CMK (cell line): ENCODE measurements around the gene EIF1AD.
"Not testable (repeated sequence)": the region's sequence is repeated elsewhere in the genome, so short reads cannot be mapped to it uniquely, and the experiment has no call there.

ENCODE experiments used
- DNase-seq: peaks from one replicate; pipeline ENCODE4 v3.0.0-alpha.2; 2010; ENCODE audit warnings: low read depth

The EIF1AD gene

DNA sequence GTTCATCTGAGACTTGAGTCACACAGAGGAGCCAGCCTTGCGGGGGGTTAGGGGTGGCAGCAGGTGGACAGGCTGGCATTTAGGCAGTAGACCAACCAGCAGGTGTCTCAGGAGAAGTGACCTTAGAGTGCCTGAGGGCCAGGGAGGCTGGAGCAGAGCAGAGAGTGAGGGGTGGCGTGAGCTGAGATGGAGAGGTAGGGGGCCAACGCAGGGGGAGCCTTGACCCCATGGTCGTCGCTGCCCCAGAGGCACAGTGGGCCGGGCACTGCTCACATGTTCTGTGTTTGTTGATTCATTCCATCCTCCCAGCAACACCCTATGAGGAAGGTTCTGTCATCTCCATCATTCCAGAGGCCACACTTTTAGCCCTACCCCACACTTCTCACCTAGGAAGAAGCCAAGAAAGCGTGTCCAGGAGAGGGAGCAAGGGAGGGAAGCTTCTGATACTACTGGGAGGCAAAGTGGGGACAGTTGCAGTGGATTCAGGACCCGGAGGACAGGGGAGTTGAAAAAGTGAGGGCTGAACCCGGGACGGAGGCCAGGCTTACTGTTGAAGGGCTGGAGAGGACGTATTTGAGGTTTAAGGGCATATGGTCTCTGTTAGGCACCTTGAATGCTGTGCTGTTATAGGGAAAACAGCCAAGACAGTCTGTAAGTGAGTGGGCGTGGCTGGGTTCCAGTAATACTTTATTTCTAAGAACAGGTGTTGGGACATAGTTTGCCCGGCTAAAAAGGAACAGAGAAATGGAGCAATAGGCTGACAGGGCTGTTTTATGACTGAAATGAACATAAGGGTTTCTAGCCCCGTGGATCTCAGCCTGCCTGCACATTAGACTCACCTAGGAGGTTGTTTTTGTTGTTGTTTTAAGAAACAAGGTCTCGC, 33.1 kb downstream of the EIF1AD start:
- DNase-seq: no peak

DNA sequence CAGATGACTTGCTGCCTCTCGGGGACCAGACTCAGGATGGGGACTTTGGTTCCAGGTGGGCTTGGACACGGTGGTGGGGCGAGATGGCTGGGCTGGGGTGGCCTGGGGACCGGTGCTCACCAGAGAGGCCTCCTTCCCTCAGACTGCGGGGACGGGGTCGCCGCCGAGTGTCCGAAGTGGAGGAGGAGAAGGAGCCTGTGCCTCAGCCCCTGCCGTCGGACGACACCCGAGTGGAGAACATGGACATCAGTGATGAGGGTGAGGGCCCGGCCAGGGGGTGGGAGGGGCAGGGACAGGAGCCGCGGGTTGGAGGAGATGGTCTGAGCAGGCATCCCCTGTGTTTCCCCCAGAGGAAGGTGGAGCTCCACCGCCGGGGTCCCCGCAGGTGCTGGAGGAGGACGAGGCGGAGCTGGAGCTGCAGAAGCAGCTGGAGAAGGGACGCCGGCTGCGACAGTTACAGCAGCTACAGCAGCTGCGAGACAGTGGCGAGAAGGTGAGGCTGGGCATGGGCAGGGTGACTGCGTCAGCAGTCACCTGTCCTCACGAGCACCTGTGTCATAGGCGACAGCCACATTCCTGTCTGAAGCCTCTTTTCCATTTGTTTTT, 34.5 kb downstream of the EIF1AD start:
- DNase-seq: no peak

DNA sequence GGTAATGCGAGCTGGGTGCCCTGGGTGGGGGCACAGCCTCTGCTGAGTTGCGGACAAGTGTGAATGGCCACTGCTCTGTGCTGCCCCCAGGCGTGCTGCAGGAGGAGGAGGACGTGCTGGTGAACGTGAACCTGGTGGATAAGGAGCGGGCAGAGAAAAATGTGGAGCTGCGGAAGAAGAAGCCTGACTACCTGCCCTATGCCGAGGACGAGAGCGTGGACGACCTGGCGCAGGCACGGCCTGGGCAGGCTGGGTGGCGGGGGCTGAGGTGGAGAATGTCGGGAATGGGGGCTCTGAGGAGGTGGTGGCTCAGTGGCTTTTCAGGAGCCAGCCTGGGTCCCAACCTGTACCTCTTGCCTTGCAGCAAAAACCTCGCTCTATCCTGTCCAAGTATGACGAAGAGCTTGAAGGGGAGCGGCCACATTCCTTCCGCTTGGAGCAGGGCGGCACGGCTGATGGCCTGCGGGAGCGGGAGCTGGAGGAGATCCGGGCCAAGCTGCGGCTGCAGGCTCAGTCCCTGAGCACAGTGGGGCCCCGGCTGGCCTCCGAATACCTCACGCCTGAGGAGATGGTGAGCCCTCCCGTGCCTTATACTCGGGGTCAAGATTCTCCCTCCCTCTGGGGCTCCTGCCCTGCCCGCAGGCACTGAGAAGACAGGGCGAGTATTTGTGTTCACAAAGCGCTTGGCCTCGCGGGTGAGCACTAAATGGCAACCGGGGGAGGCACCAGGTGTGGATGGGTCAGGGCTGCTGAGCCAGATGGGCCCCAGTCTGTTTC, 35.8 kb downstream of the EIF1AD start:
- no peak for DNase-seq

DNA sequence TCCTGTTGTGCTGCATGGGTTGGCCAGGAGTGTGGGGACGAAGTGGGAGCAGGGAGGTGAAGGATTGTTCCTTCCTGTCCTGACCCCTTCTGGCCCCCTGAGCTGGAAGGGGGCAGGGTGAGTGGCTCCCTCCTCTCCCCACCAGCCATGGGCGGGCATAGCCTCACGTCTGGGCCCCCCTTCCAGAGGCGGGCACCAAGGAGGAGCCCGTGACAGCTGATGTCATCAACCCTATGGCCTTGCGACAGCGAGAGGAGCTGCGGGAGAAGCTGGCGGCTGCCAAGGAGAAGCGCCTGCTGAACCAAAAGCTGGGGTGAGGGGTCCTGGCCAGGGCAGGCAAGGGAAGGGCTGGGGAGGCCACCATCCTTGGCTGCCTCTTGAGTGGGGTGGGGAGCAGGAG, 37.1 kb downstream of the EIF1AD start:
- DNase-seq: no peak

DNA sequence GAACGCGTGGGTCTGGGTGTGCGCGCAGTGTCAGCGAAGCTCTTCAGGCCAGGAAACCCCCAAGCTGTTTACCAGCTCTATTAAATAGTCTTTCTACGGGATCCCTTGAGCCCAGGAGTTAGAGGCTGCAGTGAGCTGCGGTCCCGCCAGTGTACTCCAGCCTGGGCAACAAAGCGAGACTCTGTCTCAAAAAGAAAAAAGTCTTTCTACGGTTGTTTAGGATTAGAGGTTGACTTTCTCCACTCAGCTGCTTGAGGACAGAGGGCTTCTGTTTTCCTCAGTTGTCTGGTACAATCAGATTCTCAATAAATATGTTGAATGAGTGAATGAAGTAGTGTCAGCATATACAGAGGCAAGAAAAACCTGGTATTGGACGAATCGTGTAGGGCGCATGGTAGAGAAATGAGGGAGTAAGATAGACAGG, 39.8 kb downstream of the EIF1AD start:
- DNase-seq: no peak

DNA sequence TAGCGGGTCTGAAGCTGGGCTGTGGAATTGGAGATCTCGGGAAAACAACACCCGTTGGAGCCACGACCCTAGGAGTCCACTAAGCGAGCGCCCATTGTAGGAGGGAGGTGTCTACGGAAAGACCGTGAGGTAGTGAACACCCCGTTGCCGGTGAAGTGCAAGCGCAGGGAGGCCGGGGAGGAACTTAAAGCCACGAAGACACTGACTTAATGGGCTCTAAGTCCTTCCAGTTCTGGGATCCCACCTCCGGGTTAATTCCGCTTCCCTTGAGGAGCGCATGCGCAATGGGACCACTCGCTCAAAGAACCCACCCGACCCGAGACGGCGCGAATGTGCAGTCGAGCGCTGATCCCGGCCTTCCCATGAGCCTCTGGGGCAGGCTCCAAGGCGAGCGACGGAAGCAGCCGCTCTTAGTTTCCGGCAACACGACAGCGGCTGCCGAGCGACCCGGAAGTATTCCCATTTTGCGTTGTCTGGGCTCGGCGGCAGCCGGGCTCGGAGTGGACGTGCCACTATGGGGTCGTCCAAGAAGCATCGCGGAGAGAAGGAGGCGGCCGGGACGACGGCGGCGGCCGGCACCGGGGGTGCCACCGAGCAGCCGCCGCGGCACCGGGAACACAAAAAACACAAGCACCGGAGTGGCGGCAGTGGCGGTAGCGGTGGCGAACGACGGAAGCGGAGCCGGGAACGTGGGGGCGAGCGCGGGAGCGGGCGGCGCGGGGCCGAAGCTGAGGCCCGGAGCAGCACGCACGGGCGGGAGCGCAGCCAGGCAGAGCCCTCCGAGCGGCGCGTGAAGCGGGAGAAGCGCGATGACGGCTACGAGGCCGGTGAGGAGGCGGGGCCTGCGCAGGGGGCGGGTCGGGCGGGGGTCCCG, 40.5 kb downstream of the EIF1AD start, which contains the start of gene SART1:
SART1 (plus strand) TSS at position 468 of the 874 bp plus-strand sequence; CDS start at position 515, 47 bp downstream.
- peak; percentile 97 for DNase-seq

DNA sequence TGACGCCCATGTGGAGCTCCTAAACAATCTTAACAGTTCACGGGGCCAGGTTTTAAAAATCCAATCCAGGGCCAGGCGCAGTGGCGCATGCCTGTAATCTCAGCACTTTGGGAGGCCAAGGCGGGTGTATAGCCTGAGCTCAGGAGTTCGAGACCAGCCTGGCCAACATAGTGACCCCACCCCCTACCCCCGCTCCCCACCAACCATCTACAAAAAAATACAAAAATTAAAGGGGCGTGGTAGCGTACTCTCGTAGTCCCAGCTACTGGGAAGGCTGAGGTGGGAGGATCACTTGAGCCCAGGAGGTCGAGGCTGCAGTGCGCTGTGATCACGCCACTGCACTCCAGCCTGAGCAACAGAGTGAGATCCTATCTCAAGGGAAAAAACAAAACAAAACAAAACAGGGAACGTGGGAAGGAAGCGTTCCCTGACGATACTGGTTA, 41.1 kb downstream of the EIF1AD start:
- peak; percentile 55 for DNase-seq

DNA sequence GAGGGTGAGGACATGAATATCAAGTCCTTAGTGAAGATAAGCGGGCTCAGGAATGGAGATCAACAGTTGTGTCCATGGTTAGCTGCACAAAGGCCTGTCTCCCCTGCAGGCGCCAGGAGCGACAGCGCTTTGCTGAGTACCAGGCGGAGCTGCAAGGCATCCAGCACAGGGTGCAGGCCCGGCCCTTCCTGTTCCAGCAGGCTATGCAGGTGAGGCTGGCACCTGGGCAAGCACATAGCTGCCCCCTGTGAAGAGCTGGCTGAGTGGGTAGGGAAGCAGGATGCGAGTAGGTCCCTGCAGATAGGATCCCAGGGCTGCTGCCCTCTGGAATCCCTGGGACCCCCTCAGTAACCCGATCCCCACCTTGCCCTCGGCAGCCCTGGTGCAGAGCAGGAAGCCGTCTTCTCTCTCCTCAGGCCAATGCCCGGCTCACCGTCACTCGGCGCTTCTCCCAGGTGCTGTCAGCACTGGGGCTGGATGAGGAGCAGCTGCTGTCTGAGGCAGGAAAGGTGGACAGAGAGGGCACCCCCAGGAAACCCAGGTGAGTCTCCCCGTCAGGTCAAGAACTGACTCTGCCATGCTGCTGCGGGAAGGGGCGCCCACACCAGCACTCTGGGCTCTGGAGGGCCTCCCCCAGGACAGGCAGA, 43.1 kb downstream of the EIF1AD start:
- no peak for DNase-seq

DNA sequence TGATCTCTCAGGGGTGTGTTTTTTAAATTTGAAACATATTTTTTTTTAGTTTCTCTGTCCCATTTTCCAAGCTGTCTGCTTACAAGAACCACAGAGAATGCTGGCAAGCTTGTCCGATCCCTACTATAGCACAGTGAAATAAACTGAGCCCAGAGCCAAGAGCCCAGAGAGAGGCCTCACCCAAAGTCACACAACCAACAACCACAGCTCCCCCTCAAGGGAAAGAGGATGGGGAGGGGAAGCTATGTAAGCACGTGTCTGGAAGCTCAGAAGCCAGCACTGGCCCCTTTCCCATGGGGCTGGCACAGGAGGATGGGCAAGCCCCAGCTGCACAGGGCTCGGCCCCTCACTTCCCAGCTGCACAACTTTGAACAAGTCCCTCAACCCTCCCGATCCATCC, 43.7 kb downstream of the EIF1AD start:
- DNase-seq: peak; percentile 33

DNA sequence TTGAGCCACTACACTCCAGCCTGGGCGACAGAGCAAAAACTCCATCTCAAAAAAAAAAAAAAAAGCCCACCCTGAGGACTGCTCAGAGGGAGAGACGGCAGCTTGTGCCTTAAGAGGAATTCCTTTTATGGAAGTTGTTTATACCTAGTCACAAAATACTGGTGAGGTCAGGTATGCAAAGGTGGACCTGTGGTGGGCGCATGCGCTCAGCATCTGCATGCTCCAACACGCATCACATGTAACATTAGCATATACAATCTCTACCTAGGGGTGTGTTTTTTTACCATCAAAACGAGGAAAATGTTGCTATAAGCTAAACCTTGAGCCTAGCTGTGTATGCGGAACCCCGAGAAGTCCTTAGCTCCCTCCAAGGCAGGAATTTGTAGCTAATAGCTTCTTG, 47.2 kb downstream of the EIF1AD start:
- no peak for DNase-seq

DNA sequence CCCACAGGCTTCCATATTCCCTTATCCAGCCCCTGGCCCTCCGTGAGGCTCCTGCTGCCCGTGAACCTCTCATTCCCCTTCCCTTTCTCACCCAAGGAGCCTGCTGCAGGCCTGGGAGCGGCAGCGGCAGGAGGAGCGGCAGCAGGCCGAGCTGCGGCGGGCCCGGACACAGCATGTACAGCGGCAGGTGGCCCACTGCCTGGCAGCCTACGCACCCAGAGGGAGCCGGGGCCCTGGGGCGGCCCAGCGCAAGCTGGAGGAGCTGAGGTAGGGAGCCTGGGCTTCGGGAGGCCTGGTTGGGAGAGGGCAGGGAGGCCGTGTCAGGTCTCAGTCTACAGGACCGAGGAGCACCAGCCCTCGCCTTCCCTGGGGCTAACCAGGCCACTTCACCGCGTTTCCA, 48.5 kb downstream of the EIF1AD start:
- no peak for DNase-seq

DNA sequence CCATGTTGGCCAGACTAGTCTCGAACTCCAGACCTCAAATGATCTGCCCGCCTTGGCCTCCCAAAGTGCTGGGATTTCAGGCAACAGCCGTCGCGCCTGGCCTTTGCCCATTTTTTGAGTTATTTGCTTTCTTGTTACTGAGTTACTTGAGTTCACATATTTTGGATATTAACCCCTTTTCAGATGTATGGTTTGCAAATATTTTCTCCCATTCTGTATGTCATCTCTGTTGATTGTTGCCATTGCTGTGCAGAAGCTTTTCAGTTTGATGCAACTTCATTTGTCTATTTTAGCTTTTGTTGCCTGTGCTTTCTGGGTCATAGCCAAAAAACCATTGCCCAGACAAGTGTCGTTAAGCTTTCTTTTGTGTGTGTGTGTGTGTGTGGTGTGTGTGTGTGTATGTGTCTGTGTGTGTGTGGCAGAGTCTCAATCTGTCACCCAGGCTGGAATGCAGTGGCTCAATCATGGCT, 49.9 kb downstream of the EIF1AD start:
- no peak for DNase-seq

DNA sequence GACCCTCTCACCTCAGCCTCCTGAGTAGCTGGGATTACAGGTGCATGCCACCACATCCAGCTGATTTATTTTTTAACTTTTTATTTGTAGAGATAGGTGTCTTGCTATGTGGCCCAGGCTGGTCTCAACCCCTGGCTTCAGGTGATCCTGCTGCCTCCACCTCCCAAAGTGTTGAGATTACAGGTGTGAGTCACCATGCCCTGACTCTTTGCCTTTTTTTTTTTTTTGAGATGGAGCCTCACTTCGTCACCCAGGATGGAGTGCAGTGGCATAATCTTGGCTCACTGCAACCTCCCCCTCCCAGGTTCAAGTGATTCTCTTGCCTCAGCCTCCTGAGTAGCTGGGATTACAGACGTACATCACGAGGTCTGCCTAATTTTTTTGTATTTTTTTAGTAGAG, 50.3 kb downstream of the EIF1AD start:
- DNase-seq: not testable (repeated sequence)

DNA sequence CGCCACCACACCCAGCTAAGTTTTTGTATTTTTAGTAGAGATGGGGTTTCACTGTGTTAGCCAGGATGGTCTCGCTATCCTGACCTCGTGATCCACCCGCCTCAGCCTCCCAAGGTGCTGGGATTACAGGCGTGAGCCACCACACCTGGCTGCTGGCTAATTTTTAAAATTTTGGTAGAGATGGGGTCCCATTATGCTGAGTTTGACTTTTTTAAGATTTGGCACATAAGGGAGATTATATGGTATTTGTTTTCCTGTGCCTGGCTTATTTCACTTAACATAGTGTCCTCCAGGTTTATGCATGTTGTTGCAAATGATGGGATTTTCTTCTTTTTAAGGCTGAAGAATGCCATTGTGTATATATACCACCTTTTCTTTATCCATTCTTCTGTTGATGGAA, 51.2 kb downstream of the EIF1AD start:
- DNase-seq: not testable (repeated sequence)

DNA sequence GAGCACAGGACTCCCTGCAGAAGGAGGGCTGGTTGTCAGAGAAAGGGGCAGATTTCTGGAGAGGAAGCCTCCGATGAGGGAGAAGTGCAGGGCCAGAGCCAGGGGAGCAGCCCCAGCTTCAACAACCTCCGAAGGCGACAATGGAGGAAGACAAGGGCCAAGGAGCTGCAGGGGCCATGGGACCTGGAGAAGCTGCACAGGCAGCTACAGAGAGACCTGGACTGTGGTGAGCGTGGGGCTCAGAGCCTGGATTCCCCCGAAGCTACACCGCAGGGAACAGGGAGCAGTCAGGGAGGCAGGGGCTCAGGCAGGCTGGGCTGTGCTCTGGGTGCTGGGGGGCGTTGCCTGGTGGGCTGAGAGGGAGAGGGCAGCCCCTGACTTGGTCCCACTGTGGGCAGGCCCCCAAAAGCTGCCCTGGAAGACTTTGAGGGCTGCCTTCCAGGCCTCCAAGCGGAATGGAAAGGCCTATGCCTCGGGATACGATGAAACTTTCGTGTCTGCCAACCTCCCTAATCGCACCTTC, 54.3 kb downstream of the EIF1AD start:
- no peak for DNase-seq

DNA sequence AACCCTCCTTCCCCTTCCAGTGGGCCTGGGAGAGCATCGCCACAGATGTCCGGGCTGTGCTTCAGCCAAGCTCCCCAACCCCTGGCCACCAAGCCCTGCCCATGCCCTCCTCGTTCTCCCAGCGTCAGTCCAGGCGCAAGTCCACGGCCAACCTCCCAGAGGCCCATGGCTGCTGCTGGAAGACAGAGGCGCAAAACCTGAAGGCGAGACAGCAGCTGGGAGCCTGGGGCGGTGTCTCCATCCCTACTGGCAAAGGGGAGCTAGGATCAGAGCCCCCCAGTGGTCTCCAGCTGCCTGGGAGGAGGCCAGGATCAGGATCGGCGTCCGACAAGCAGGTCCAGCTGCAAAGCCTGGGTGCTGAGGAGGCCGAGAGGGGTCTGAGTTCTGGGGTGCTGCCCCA, 54.8 kb downstream of the EIF1AD start:
- no peak for DNase-seq

DNA sequence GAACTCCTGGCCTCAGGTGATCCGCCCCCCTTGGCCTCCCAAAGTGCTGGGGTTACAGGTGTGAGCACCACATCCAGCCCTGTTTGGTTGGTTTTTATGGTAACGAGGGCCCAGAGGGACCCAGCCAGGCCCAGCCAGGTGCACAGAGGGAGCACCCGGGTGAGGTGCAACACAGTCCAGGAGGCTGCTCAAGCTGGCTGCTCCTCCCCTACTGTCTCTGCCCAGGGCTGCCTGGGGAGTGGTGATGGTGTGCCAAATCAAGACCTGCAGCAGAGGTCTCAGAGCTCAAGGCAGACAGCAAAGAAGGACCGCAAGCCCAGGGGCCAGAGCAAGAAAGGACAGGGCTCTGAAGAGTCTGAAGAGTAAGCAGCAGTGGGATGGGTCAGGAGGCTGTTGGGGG, 55.3 kb downstream of the EIF1AD start:
- no peak for DNase-seq
